Brain microvascular endothelial cell (primary cell): ENCODE data around the gene DDX25.
A peak's percentile ranks its signal among the peaks of the same experiment; 100 is the strongest.
"Not testable (repeated sequence)": the region's sequence is repeated elsewhere in the genome, so short reads cannot be mapped to it uniquely, and the experiment has no call there.

Experiments
- DNase-seq: peaks from one replicate; pipeline ENCODE4 v3.0.0-alpha.2; 2020
- H3K27ac ChIP-seq: fragments of 250-450 bp; sonication (Bioruptor Pico); 2 replicates; pipeline ENCODE4 v1.5.1; 2020; ENCODE audit warnings: mild to moderate bottlenecking, moderate library complexity
- H3K27me3 ChIP-seq: fragments of 250-450 bp; sonication (Bioruptor Pico); replicated peaks from 2 replicates; pipeline ENCODE4 v1.5.1; 2020; ENCODE audit warnings: mild to moderate bottlenecking
- H3K36me3 ChIP-seq: fragments of 250-450 bp; sonication (Bioruptor Pico); replicated peaks from 2 replicates; pipeline ENCODE4 v1.5.1; 2020; ENCODE audit warnings: mild to moderate bottlenecking
- H3K4me3 ChIP-seq: 2 replicates; pipeline ENCODE4 v1.5.1; 2011; ENCODE audit warnings: low read depth, mild to moderate bottlenecking, control low read depth, low read length, moderate library complexity
- CTCF ChIP-seq: IDR thresholded peaks from 2 replicates; pipeline ENCODE4 v1.5.1; 2011; ENCODE audit warnings: low read depth, mild to moderate bottlenecking, moderate library complexity, low read length, control low read depth, inconsistent platforms; ENCODE audit errors: missing control alignments
- in situ Hi-C: cut with HindIII; loops from 2 replicates; pipeline ENCODE4 v1.10.0; 2017; ENCODE audit warnings: low sequenced_read_pairs, low pct_ligation_motif_present

The DDX25 gene

GRCh38 chr11:125903711-125904659 lies at the start of gene DDX25:
Gene DDX25 (plus strand): TSS chr11:125904508. CDS start chr11:125904518, 10 bp downstream.
- H3K27ac ChIP-seq: no peak within 1 kb of the TSS
- peaks cover 8% of the 10 kb centered on the region for H3K27me3 ChIP-seq
- H3K36me3 ChIP-seq: no peaks in the 10 kb centered on the region
- in situ Hi-C loops: no loop called here
- no peak for DNase-seq
- H3K4me3 ChIP-seq: peak within 1 kb of the TSS; percentile 84
- no peak for TF ChIP-seq CTCF

- H3K27me3 ChIP-seq, H3K27ac ChIP-seq, in situ Hi-C loops, DNase-seq, H3K36me3 ChIP-seq, H3K4me3 ChIP-seq: not testable (repeated sequence)
Measured at GRCh38 chr11:125857670-125858069, 46.6 kb upstream of the DDX25 start.

- H3K36me3 ChIP-seq, in situ Hi-C loops, H3K27me3 ChIP-seq, H3K4me3 ChIP-seq, H3K27ac ChIP-seq, DNase-seq: not testable (repeated sequence)
Measured at GRCh38 chr11:125862786-125863185, 41.5 kb upstream of the DDX25 start.

- H3K4me3 ChIP-seq, H3K27me3 ChIP-seq, DNase-seq, H3K27ac ChIP-seq, in situ Hi-C loops, H3K36me3 ChIP-seq: not testable (repeated sequence)
Measured at GRCh38 chr11:125865354-125865753, 39.0 kb upstream of the DDX25 start.

GRCh38 chr11:125869521-125869920 lies 34.8 kb upstream of the DDX25 start:
- TF ChIP-seq CTCF: no peak

GRCh38 chr11:125871391-125872137 lies 32.7 kb upstream of the DDX25 start:
- in situ Hi-C loops: no loop called here
- H3K27ac ChIP-seq: no peak overlapping the region
- TF ChIP-seq CTCF: peak; percentile 75
- H3K36me3 ChIP-seq: no peaks in the 10 kb centered on the region
- DNase-seq: peak; percentile 25
- H3K4me3 ChIP-seq: no peak overlapping the region
- H3K27me3 ChIP-seq: no peaks in the 10 kb centered on the region

More at GRCh38 chr11:125869521-125869920, 34.8 kb upstream of the DDX25 start:
- DNase-seq: no peak
- no peak overlapping the region for H3K27ac ChIP-seq
- no peak overlapping the region for H3K4me3 ChIP-seq
- in situ Hi-C loops: no loop called here
- H3K27me3 ChIP-seq: no peaks in the 10 kb centered on the region
- H3K36me3 ChIP-seq: no peaks in the 10 kb centered on the region

GRCh38 chr11:125872138-125872491 lies 32.2 kb upstream of the DDX25 start:
- TF ChIP-seq CTCF: no peak
- no peak for DNase-seq
- no peaks in the 10 kb centered on the region for H3K36me3 ChIP-seq
- no peak overlapping the region for H3K4me3 ChIP-seq
- in situ Hi-C loops: no loop called here
- H3K27ac ChIP-seq: no peak overlapping the region
- H3K27me3 ChIP-seq: no peaks in the 10 kb centered on the region
